K562 (cell line): ENCODE results near the gene SNX27. TPM values are rescaled to one million over a fixed set of nuclear protein-coding genes. Genes with fewer than 3 reads are reported as not detected.

Experiments used
- ATAC-seq: fragments of 200-7000 bp; cut with Tn5 transposase; 3 replicates; pipeline ENCODE4 v1.9.1; 2020; ENCODE audit warnings: moderate library complexity
- BruUV-seq: library from RNA; stranded (reverse); fragments of 400-500 nt; replicated peaks from 2 replicates; lab custom pipeline; 2021; lab: Mats Ljungman, UMichigan
- CTCF ChIA-PET: fragments of 300-600 bp; formaldehyde crosslinking; extraction: SDS; loops from one replicate; lab custom pipeline; 2021; ENCODE audit warnings: low intra/inter-chr PET ratio; lab: Yijun Ruan, JAX
- POLR2A ChIA-PET: fragments of 300-600, 350-650 bp; sonication (Branson Sonifier 250); formaldehyde crosslinking; extraction: SDS; loops from one replicate; lab custom pipeline; 2021; ENCODE audit warnings: antibody characterized with exemption, inconsistent platforms; lab: Yijun Ruan, JAX
- DNase-seq, 4 experiments: peaks; one replicate each; pipeline versions ENCODE4 v3.0.0 to v3.0.0-alpha.2; 2011 to 2018; ENCODE audit warnings: low spot score in 3 of 4, mixed read lengths in 3 of 4; ENCODE audit errors: extremely low read depth in 1 of 4
- FAIRE-seq: peaks from 2 replicates; lab custom pipeline; 2011; peaks lifted over from hg19 to GRCh38; lab: Jason Lieb, UNC
- H2AFZ ChIP-seq: 2 replicates; pipeline ENCODE4 v1.6.0; 2011; ENCODE audit warnings: low read depth, low read length, control low read depth, inconsistent platforms
- H3K27ac ChIP-seq: fragments of 200-600 bp; 3 replicates; pipeline ENCODE4 v1.8.0; 2011; ENCODE audit warnings: low read depth, mild to moderate bottlenecking, control low read depth, inconsistent platforms, low read length, moderate library complexity, mixed read lengths; ENCODE audit errors: extremely low read depth
- H3K27me3 ChIP-seq, 2 experiments: fragments of 300-600 bp in 1 of 2; 2 replicates in 1 of 2; 3 replicates in 1 of 2; pipeline versions ENCODE4 v1.6.0 to v1.8.0; 2011; ENCODE audit warnings: inconsistent platforms in 2 of 2, low read length in 2 of 2, mild to moderate bottlenecking in 1 of 2, mixed read lengths in 1 of 2, moderate library complexity in 1 of 2; ENCODE audit not compliant: control insufficient read depth in 2 of 2, insufficient read depth in 2 of 2
- H3K36me3 ChIP-seq: fragments of 300-600 bp; 3 replicates; pipeline ENCODE4 v1.8.0; 2011; ENCODE audit warnings: mild to moderate bottlenecking, low read length, inconsistent platforms; ENCODE audit not compliant: control insufficient read depth, insufficient read depth
- H3K4me1 ChIP-seq, 2 experiments: fragments of 200-600 bp in 1 of 2; replicated peaks in 1 of 2; 2 replicates in 1 of 2; 3 replicates in 1 of 2; pipeline versions ENCODE4 v1.5.1 to v1.8.0; 2011; ENCODE audit warnings: inconsistent platforms in 2 of 2, low read length in 2 of 2, mild to moderate bottlenecking in 1 of 2, mixed read lengths in 1 of 2, moderate library complexity in 1 of 2; ENCODE audit not compliant: control insufficient read depth in 2 of 2, insufficient read depth in 2 of 2
- H3K4me2 ChIP-seq: 2 replicates; pipeline ENCODE4 v1.6.1; 2011; ENCODE audit warnings: low read length, control low read depth, inconsistent platforms, mixed read lengths; ENCODE audit not compliant: insufficient read depth
- H3K4me3 ChIP-seq: fragments of 200-600 bp; sonication (generic), shearing (Covaris generic); 2 replicates; pipeline ENCODE4 v1.5.1; 2016; ENCODE audit warnings: control low read depth, inconsistent platforms
- H3K79me2 ChIP-seq: fragments of 200-600 bp; 3 replicates; pipeline ENCODE4 v1.8.0; 2011; ENCODE audit warnings: low read length, inconsistent platforms; ENCODE audit not compliant: control insufficient read depth, insufficient read depth
- H3K9ac ChIP-seq, 2 experiments: 2 replicates each; pipeline versions ENCODE4 v1.6.0 to v1.6.1; 2011; ENCODE audit warnings: low read depth in 2 of 2, low read length in 2 of 2, control low read depth in 1 of 2, inconsistent platforms in 1 of 2, mild to moderate bottlenecking in 1 of 2, mixed read lengths in 1 of 2; ENCODE audit not compliant: insufficient read depth in 1 of 2
- H3K9me1 ChIP-seq: one replicate; pipeline ENCODE4 v1.6.0; 2011; ENCODE audit warnings: inconsistent platforms, mild to moderate bottlenecking, low read length, moderate library complexity; ENCODE audit not compliant: control insufficient read depth, insufficient read depth
- H3K9me3 ChIP-seq: replicated peaks from 2 replicates; pipeline ENCODE4 v1.5.1; 2011; ENCODE audit warnings: low read depth, low read length, inconsistent platforms; ENCODE audit not compliant: control insufficient read depth, insufficient read depth
- H4K20me1 ChIP-seq: replicated peaks from 2 replicates; pipeline ENCODE4 v1.6.1; 2011; ENCODE audit warnings: low read length, inconsistent platforms, mixed read lengths; ENCODE audit not compliant: control insufficient read depth, insufficient read depth
- HES1 ChIP-seq: fragments of 450-650 bp; IDR thresholded peaks from 2 replicates; pipeline ENCODE4 v1.6.1; 2016; ENCODE audit warnings: low read depth, mild to moderate bottlenecking, moderate library complexity
- WGBS: fragments of 100-300 bp; shearing (Covaris generic); methylation state at CpG from one replicate; pipeline ENCODE4 v1.1.6; 2016; ENCODE audit warnings: low coverage, mixed read lengths; ENCODE audit not compliant: insufficient coverage; ENCODE audit errors: missing lambda C conversion rate; 5-methylcytosine and 5-hydroxymethylcytosine counted together
- in situ Hi-C: fragments of 300-500 bp; cut with MboI; formaldehyde crosslinking; loops from 4 replicates; pipeline ENCODE4 v1.15.0; 2018; ENCODE audit warnings: inconsistent platforms, mixed read lengths
- intact Hi-C: fragments of 100-400 bp; cut with micrococcal nuclease; formaldehyde crosslinking; loops from 2 replicates; pipeline ENCODE4 v1.14.2; 2022
- polyA plus RNA-seq, 8 experiments: library from polyadenylated mRNA; depleted of rRNA in 4 of 8; stranded (reverse) in 5 of 8; unstranded in 3 of 8; fragments of >200 nt; fragmentation: Nextera tagmentation in 2 of 8; fragmentation: Illumina TruSeq in 1 of 8; extraction: Ambion mirVana in 2 of 8; extraction: Trizol in 1 of 8; gene quantifications; 2 replicates each; pipeline versions ENCODE4 v1.2.1 to v1.2.3, GENCODE V29; 2011 to 2014; ENCODE audit warnings: inconsistent platforms in 1 of 8, missing spikeins in 1 of 8
- total RNA-seq, 7 experiments: library from RNA; depleted of rRNA in 6 of 7; stranded (reverse); fragments of >200 nt in 6 of 7; fragmentation: Illumina TruSeq in 2 of 7; extraction: Trizol in 2 of 7; gene quantifications; 2 replicates each; pipeline versions ENCODE4 v1.2.1 to v1.2.3, GENCODE V29; 2011 to 2021; ENCODE audit warnings: low replicate concordance in 1 of 7

The SNX27 gene
- total and polyA plus RNA-seq, 9 of the 15 experiments (the other 6 are each of a cell fraction or from before 2014, with no cell fraction given): 4.5 to 18.7 (median 10.1) TPM

- no peak overlapping the region for H3K4me2 ChIP-seq
- H3K27ac ChIP-seq: no peak overlapping the region
- in situ Hi-C loops (no loop called here), intact Hi-C loops (no loop called here)
- BruUV-seq: no TSS peak
- POLR2A ChIA-PET: interaction anchor here (0.7 to 2.6 kb wide), 2 partner anchors 11 to 13 kb away, joined by 3 to 7 read pairs; no protein-coding TSS in a partner anchor
- peaks cover 68 to 78% of the 10 kb centered on the region in 2 experiments for H3K27me3 ChIP-seq
- no peaks in the 10 kb centered on the region for H3K9me1 ChIP-seq
- H3K36me3 ChIP-seq: no peaks in the 10 kb centered on the region
- CTCF ChIA-PET: no interaction called here
- no peaks in the 10 kb centered on the region for H4K20me1 ChIP-seq
- H3K4me3 ChIP-seq: no peak overlapping the region
- H3K4me1 ChIP-seq: no peaks in the 10 kb centered on the region
- DNase-seq (no peak), ATAC-seq (no peak), FAIRE-seq (no peak)
- no peak overlapping the region for H3K9ac ChIP-seq
- no peak for TF ChIP-seq HES1
- 3% methylated on average over 19 of the region's 19 CpGs for WGBS
- no peaks in the 10 kb centered on the region for H3K79me2 ChIP-seq
- 0 out of 2 replicates have a peak, but pooled peaks cover 2% of the 10 kb centered on the region for H3K9me3 ChIP-seq
- H2AFZ ChIP-seq: no peak overlapping the region
Observed at GRCh38 chr1:151728151-151729054, 116.6 kb downstream of the SNX27 start.
